Islet precursor cell (in vitro differentiated cells): Measurements from ENCODE around the gene TRAPPC2.
"Not testable (repeated sequence)": the region's sequence is repeated elsewhere in the genome, so short reads cannot be mapped to it uniquely, and the experiment has no call there.

Experiments used
- DNase-seq: peaks from one replicate; pipeline ENCODE4 v3.0.0-alpha.2; 2018

TRAPPC2 gene

DNA sequence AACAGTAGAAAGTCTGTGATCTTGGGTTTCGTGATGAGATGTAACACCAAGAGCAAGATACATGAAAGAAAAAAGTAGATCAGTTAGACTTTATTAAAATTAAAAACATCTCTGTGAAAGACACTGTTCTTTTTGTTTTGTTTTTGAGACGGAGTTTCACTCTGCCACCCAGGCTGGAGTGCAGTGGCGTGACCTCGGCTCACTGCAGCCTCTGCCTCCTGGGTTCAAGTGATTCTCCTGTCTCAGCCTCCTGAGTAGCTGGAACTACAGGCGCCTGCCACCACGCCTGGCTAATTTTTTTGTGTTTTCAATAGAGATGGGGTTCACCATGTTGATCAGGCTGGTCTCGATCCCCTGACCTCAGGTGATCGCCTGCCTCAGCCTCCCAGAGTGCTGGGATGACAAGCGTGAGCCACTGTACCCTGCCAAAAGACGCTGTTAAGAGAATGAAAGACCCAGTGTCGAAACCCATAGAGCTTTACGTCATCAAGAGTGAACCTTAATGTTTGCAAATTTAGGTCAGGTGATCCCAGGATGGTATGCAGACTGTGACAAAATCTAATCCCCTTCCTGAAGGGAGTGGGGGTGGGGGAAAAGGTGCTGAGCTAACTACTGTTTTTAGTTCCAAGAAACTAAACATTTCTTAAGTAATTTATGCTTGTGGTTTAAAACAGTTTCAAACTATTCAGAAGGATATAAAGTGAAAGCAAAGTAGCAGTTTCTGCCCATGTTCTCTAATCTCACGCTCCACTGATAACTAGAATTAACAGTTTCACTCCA is 8.2 kb upstream of the TRAPPC2 start:
- no peak for DNase-seq

DNA sequence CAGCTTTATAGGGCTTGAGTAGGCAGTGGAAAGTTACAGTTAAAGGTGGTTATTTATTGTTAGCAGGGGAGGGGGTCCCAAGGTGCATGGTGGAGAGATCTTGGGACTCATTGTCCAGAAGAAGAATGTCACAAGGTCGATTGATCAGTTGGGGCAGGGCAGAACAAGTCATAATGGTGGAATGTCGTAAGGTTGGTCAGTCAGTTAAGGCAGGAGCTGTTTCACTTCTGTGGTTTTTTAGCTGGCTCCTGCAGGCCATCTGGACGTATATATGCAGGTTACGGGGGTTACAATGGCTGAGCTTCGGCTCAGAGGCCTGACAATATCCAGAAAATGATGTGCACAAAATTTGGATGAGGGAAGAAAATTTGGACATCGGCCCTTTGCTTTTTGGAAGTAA is 7.3 kb upstream of the TRAPPC2 start:
- peak; percentile 70 for DNase-seq

DNA sequence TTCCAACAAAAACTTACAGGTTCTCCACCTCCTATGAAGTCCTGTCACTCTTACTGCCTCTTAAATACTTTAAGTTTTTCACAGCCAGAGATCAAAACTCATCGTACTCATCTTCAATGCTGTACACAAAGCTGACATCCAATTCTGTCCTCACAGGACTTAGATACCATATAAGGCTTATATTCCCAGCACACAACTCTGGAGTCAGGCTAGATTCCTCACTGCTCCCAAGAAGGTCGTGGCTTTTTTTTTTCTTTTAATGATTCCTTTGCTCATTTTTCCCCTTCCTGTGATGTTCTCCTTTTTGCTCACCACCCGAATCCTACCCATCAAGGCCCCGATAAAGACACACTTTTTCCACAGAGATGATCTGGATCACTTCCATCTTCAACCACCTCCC is 914 bp downstream of the TRAPPC2 start:
- no peak for DNase-seq

- DNase-seq: no peak
Observed at GRCh38 chrX:13732246-13733067, 2.0 kb downstream of the TRAPPC2 start.

GRCh38 chrX:13730523-13730922 is 3.9 kb downstream of the TRAPPC2 start:
- not testable (repeated sequence) for DNase-seq

DNA sequence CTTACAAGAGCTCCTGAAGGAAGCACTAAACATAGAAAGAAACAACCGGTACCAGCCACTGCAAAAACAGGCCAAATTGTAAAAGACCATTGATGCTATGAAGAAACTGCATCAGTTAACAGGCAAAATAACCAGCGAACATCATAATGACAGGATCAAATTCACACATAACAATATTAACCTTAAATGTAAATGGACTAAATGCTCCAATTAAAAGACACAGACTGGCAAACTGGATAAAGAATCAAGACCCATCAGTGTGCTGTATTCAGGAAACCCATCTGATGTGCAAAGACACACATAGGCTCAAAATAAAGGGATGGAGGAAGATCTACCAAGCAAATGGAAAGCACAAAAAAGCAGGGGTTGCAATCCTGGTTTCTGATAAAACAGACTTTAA is 7.8 kb downstream of the TRAPPC2 start:
- DNase-seq: not testable (repeated sequence)

GRCh38 chrX:13724878-13725277 is 9.5 kb downstream of the TRAPPC2 start:
- DNase-seq: not testable (repeated sequence)

DNA sequence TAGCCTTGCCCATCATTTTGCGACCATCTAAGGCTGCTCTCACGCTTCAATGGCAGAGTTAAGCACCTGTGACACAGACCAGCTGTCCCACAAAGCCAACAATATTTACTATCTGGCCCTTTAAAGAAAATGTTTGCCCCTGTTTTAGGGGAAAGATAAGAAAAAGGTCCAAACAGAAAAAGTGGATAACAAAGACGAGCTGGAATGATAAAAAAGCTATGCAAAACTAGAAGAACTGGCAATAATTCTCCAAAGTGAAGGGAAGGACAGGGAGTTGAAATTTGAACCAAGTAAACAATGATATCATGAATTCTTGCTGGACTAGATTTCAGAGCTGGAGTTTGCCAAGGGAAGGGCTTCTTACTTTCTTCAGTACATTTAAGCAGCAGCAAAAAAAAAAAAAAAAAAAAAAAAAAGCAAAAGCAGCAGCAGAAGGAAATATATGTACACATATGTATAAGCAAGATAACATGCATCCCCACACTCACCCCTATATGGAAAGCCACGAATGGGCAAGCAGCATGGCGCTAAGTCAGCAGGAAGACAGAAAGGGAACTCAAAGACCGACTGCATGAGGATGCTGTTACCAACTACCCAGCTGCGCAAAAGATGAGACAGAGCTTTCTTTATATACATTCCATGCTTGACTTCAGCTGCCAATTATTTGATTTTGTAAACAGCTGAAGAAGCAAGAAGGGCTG is 12.5 kb downstream of the TRAPPC2 start:
- DNase-seq: no peak

GRCh38 chrX:13721371-13721770 is 13.0 kb downstream of the TRAPPC2 start:
- DNase-seq: no peak

DNA sequence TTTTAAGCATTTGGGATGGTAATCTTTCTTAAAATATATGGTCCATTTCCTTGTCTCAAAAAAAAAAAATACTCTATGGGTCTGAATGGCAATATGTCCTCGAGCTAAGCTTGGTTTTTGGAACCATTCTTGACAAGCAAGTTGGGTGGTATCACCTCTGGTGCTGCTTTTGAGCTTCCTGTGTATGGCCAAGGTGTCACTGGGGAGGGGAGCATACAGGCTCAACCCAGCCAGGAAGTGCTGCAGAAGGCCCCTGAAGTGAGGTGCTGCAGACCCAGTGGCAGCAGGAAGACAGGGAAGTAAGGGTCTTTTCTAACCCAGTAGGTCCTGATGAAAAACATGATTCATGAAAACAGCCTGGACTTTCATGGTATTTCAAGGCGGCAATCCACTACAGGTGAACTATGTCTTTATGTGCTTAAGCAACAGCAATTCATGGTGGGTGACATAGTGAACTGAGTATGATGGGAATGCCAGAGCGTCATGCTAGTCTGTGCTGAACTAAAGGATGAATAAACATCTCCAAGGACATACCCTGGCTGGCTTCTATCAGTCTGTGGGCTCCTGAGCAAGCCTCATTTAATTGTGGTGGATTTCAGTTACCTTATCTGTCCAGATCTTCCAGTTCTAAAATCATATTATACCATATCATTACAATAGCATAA is 15.1 kb downstream of the TRAPPC2 start:
- no peak for DNase-seq

GRCh38 chrX:13717700-13718472 is 16.5 kb downstream of the TRAPPC2 start:
- no peak for DNase-seq

GRCh38 chrX:13716905-13717304 is 17.5 kb downstream of the TRAPPC2 start:
- DNase-seq: no peak

- no peak for DNase-seq
Observed at GRCh38 chrX:13716455-13716854, 18.0 kb downstream of the TRAPPC2 start.

DNA sequence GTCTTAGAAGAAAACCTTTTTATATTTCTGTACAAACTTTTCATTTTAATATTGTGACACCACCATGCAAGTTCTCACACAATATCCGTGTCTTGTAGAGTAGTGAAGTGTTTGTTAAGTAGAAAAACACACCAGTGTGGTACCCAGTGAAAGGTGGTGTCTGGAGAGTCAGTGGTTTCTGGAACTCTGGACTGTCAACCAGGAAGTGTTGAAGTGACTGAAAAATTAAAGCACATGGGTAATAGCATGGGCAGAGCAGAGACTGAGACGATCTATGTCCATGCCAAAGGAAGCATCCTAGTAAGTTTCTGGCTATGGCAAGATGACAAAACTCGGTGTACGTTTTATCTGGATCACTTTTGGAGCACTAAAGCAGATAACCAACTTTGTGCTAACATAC is 23.3 kb downstream of the TRAPPC2 start:
- DNase-seq: no peak

DNA sequence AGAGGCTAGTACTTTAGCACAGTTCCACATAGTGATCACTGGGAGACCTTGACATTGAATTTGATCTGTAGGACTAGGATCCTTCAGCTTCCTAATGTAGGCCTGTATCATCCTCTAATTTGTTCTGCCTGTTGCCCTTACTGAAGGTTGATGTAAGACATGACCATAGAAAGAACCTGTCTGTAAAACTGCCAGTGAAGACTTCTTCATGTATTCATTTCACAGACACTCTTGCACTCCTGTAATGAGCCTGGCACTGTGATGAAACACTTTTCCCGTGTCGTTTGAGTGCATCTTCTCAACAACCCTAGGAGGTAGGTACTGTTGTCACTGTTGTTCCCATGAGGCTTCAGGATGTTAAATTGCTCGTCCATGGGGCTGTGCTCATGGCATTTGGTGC is 30.8 kb downstream of the TRAPPC2 start:
- no peak for DNase-seq

GRCh38 chrX:13703135-13703534 is 31.3 kb downstream of the TRAPPC2 start:
- no peak for DNase-seq

- DNase-seq: no peak
Observed at GRCh38 chrX:13702111-13702789, 32.2 kb downstream of the TRAPPC2 start.

DNA sequence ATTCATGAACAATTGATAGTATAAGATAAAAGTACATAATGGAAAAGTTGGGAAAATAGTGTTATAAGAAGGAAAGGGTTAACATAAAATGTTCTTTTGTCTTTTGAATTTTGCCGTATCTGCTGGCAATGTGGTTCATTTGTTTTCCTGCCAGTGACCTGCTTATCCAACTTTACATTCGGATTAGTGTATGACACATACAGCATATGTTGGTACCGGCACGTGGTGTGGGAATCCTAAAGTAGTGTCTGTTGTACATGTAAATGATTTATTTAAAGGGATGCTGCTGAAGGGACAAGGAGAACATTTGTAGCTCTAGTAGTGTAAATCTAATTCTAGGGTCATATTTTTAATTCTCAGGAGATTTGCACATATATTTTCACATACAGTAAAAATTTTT is 34.0 kb downstream of the TRAPPC2 start:
- no peak for DNase-seq

DNA sequence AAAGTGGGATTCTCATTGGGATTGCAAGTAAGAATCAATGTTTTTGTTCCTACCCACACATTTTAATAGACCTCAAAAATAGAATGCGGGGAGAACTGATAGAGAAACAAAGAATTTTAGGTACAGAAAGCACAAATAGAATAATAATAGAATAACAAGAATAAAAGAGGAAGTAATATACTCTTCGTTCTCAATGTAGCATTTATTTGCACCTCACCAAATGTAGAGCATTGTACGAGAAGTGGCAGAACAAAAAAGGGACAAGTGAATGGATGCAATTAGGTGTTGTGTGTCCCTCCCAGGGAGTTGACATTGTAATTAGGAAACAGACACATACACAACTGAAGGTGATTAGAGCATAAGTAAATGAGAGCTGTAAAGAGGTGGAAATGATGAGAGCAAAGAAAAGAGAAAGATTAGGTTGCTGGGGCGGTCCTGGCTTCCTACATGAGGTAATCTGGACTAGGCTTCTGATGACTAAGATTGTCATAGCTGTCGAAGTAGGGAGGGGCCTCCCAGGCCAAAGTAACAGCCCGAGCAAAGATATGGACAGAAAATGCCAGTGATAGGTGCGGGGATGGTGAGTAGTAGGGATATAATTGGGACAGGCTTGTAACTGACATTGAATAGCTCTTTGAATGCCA is 35.1 kb downstream of the TRAPPC2 start:
- DNase-seq: no peak

DNA sequence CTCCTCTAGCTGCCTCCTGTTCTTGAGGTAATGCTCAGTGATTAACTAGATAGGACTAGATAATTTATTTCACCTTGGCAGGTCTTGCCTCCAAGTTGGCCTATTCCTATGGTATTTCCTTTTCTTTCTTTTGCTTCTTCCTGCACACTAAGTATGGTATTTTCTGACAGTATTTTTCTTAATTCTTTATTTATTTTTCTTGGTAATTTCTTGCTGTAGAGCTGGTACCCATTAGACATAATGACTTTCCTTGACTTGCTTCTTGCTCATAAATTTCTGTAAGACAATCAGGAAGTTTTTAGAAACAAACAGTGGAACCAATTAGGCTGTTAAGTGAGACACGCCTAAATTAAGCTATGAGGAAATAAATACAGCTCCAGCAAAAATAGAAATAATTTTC is 36.0 kb downstream of the TRAPPC2 start:
- no peak for DNase-seq

DNA sequence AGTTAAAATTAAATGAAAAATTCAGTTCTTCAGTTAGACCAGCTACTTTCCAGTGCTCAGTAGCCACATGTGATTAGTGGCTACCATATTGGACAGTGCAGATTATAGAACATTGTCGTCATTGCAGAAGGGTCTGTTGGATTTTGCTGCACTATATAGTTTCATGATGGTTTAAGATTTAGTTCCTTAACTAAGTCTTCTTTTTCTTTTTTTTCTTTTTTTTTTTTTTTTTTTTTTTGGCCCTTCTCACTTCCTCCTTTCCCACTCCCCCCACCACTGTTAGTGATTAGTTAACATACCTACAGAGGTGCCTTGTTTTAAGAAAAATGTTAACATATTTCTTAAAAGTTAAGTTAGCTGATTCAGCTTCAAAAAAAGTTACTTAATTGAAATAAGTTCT is 36.4 kb downstream of the TRAPPC2 start:
- no peak for DNase-seq
